Lower lobe of right lung (tissue), 2 donors: ENCODE data around the gene HNRNPLL. TPM values are rescaled to one million over a fixed set of nuclear protein-coding genes. Genes with fewer than 3 reads are reported as not detected.

Experiments used
- ATAC-seq, 2 donors: fragments of 200-7000 bp; cut with Tn5 transposase; one replicate each; pipeline ENCODE4 v1.9.1; 2020 to 2022; ENCODE audit warnings: mild to moderate bottlenecking in 2 of 2, moderate library complexity in 2 of 2
- DNase-seq: peaks from one replicate; pipeline ENCODE4 v3.0.0-alpha.2; 2020
- H3K27ac ChIP-seq: fragments of 200-600 bp; one replicate; pipeline ENCODE4 v1.8.0; 2022
- H3K27me3 ChIP-seq: fragments of 200-600 bp; one replicate; pipeline ENCODE4 v1.8.0; 2022; ENCODE audit warnings: low read depth
- H3K36me3 ChIP-seq: fragments of 200-600 bp; one replicate; pipeline ENCODE4 v1.8.0; 2022; ENCODE audit warnings: mild to moderate bottlenecking
- H3K4me1 ChIP-seq: fragments of 200-600 bp; one replicate; pipeline ENCODE4 v1.8.0; 2022
- H3K4me3 ChIP-seq: fragments of 200-600 bp; one replicate; pipeline ENCODE4 v1.8.0; 2022; ENCODE audit warnings: mild to moderate bottlenecking
- H3K9me3 ChIP-seq: fragments of 200-600 bp; one replicate; pipeline ENCODE4 v1.8.0; 2022
- CTCF ChIP-seq: fragments of 200-600 bp; IDR thresholded peaks from one replicate; pipeline ENCODE4 v1.8.0; 2022; ENCODE audit warnings: antibody characterized with exemption, mild to moderate bottlenecking
- intact Hi-C: fragments of 100-400 bp; cut with DNase I; formaldehyde crosslinking; loops from one replicate; pipeline ENCODE4 v1.11.0; 2022
- total RNA-seq: library from RNA; stranded (reverse); fragmentation: NEBNext Ultra II Directional; extraction: Animal tissue kit (Norgen Biotek cat#: 25700); gene quantifications from one replicate; pipeline ENCODE4 v1.2.1, GENCODE V29; 2021
- donor health status: DM: no; HTN: yes; CAD: no; lungs with severe emphysema.

Gene HNRNPLL
- total RNA-seq, 1 donor from 2014 or later, result 38.8 TPM

GRCh38 chr2:38622210-38622609, 19.5 kb upstream of the HNRNPLL start:
- no peak overlapping the region for H3K27ac ChIP-seq
- no peaks in the 10 kb centered on the region for H3K36me3 ChIP-seq
- TF ChIP-seq CTCF, result no peak
- no peak overlapping the region for H3K4me3 ChIP-seq
- intact Hi-C loops, result no loop called here
- ATAC-seq (peak; percentile 31 to 38), DNase-seq (no peak)
- H3K9me3 ChIP-seq, result no peaks in the 10 kb centered on the region
- H3K27me3 ChIP-seq, result no peaks in the 10 kb centered on the region
- H3K4me1 ChIP-seq, result peaks cover 28% of the 10 kb centered on the region

GRCh38 chr2:38621018-38621417, 18.3 kb upstream of the HNRNPLL start:
- no peak for DNase-seq
- Histone ChIP-seq H3K36me3 (no peaks in the 10 kb centered on the region), H3K27me3 (no peaks in the 10 kb centered on the region), H3K4me3 (no peak overlapping the region), H3K27ac (no peak overlapping the region), H3K4me1 (peaks cover 28% of the 10 kb centered on the region), H3K9me3 (no peaks in the 10 kb centered on the region)
- no peak for ATAC-seq
- intact Hi-C loops, result no loop called here
- TF ChIP-seq CTCF, result no peak

DNA sequence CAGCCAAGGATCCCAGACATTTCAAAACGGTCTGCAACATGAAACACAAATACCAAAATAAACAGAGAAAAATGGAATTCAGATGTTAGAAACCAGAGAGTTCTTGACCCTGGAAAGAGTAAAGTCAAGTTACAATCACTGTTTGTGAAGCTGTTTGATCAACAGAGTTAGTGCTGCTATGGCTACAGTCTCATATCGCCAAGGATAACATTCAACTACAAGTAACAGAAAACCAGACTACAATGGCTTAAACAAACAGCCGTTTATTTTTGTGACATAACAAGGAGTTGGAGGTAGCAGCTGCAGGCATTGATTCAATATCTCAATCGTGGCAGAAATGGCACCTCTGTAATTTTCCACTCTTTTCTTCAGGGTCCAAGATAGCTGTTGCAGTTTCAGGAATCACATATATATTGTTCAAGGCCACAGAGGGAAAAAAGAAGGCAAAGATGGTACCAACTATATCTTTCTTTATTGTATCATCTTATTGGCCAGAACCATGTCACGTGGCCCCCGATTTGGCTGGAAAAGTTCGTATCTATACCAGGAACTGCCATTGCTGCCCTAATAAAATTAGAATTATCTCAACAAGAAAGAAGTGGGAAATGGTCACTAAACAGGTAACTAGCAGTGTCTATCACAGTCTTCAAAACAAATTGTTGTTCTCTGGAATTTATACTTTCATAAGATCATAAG, 17.7 kb upstream of the HNRNPLL start:
- DNase-seq (no peak), ATAC-seq (peak; percentile 86 to 91)
- no peaks in the 10 kb centered on the region for H3K36me3 ChIP-seq
- intact Hi-C loops, result no loop called here
- H3K4me1 ChIP-seq, result peaks cover 28% of the 10 kb centered on the region
- no peak overlapping the region for H3K4me3 ChIP-seq
- TF ChIP-seq CTCF, result no peak
- H3K27me3 ChIP-seq, result no peaks in the 10 kb centered on the region
- no peaks in the 10 kb centered on the region for H3K9me3 ChIP-seq
- peak overlapping the region; percentile 59 for H3K27ac ChIP-seq

- TF ChIP-seq CTCF, result no peak
- no peaks in the 10 kb centered on the region for H3K9me3 ChIP-seq
- no peaks in the 10 kb centered on the region for H3K36me3 ChIP-seq
- intact Hi-C loops, result no loop called here
- H3K4me1 ChIP-seq, result peaks cover 28% of the 10 kb centered on the region
- peak; percentile 46 to 53 for ATAC-seq
- peak overlapping the region; percentile 48 for H3K27ac ChIP-seq
- no peak for DNase-seq
- H3K4me3 ChIP-seq, result no peak overlapping the region
- H3K27me3 ChIP-seq, result no peaks in the 10 kb centered on the region
Measured at GRCh38 chr2:38619458-38620164, 16.9 kb upstream of the HNRNPLL start.

- no peak overlapping the region for H3K4me3 ChIP-seq
- H3K27me3 ChIP-seq, result no peaks in the 10 kb centered on the region
- H3K27ac ChIP-seq, result no peak overlapping the region
- DNase-seq (no peak), ATAC-seq (no peak)
- H3K36me3 ChIP-seq, result no peaks in the 10 kb centered on the region
- H3K9me3 ChIP-seq, result no peaks in the 10 kb centered on the region
- H3K4me1 ChIP-seq, result peaks cover 22% of the 10 kb centered on the region
- intact Hi-C loops, result no loop called here
- TF ChIP-seq CTCF, result no peak
Measured at GRCh38 chr2:38617301-38617700, 14.6 kb upstream of the HNRNPLL start.
